Upper lobe of left lung (tissue), 6 donors: Measurements from ENCODE around the gene TOP3B. TPM values are rescaled to one million over a fixed set of nuclear protein-coding genes. Genes with fewer than 3 reads are reported as not detected.

Experiments used
- ATAC-seq, 2 donors: fragments of 200-7000 bp; cut with Tn5 transposase; one replicate each; pipeline ENCODE4 v1.9.1; 2022; ENCODE audit warnings: mild to moderate bottlenecking in 2 of 2, moderate library complexity in 2 of 2; ENCODE audit not compliant: low FRiP score in 2 of 2
- DNase-seq, 2 donors: peaks; one replicate each; pipeline ENCODE4 v3.0.0-alpha.2; 2019 to 2020
- H3K27ac ChIP-seq, 4 donors: fragments of 200-600 bp; sonication (generic); one replicate each; pipeline ENCODE4 v1.5.1; 2016 to 2019
- H3K27me3 ChIP-seq, 4 donors: fragments of 200-600 bp; sonication (generic); one replicate each; pipeline ENCODE4 v1.5.1; 2017 to 2019
- H3K36me3 ChIP-seq, 4 donors: fragments of 200-600 bp; sonication (generic); one replicate each; pipeline ENCODE4 v1.5.1; 2016 to 2019
- H3K4me1 ChIP-seq, 4 donors: fragments of 200-600 bp; sonication (generic); one replicate each; pipeline ENCODE4 v1.5.1; 2018 to 2019
- H3K4me3 ChIP-seq, 4 donors: fragments of 200-600 bp; sonication (generic); one replicate each; pipeline ENCODE4 v1.5.1; 2017 to 2019; ENCODE audit warnings: mild to moderate bottlenecking in 2 of 4, moderate library complexity in 1 of 4
- H3K9me3 ChIP-seq, 4 donors: fragments of 200-600 bp; sonication (generic); one replicate each; pipeline ENCODE4 v1.5.1; 2018 to 2019
- CTCF ChIP-seq, 6 experiments: fragments of 450-650 bp in 4 of 6; fragments of 200-600 bp in 2 of 6; sonication (generic) in 2 of 6; IDR thresholded peaks; one replicate each; pipeline ENCODE4 v1.5.1; 2016 to 2019; ENCODE audit warnings: antibody characterized with exemption in 6 of 6
- EP300 ChIP-seq, 4 donors: sonication (generic); formaldehyde crosslinking; IDR thresholded peaks; one replicate each; pipeline ENCODE4 v1.5.1; 2017; ENCODE audit warnings: antibody characterized with exemption in 4 of 4, control low read depth in 2 of 4
- POLR2A ChIP-seq, 4 donors: fragments of 450-650 bp; IDR thresholded peaks; one replicate each; pipeline ENCODE4 v1.5.1; 2016 to 2017; ENCODE audit warnings: antibody characterized with exemption in 4 of 4, mild to moderate bottlenecking in 2 of 4
- POLR2AphosphoS5 ChIP-seq, 2 donors: sonication (generic); formaldehyde crosslinking; IDR thresholded peaks; one replicate each; pipeline ENCODE4 v1.5.1; 2017; ENCODE audit warnings: antibody characterized with exemption in 2 of 2
- WGBS, 2 donors: methylation state at CpG; one replicate each; pipeline ENCODE4 v1.1.5; 2017 to 2018; 5-methylcytosine and 5-hydroxymethylcytosine counted together
- total RNA-seq, 6 donors: library from RNA; depleted of rRNA in 4 of 6; stranded (reverse); fragments of >200 nt in 4 of 6; gene quantifications; one replicate each; pipeline versions ENCODE4 v1.1.0 to v1.2.1, GENCODE V29; 2016 to 2021
- donor health status: DM: no; HTN: no; CAD: no; lungs with moderate emphysema.
- donor health status: DM: no; HTN: yes; CAD: no; lungs with severe emphysema.

The TOP3B gene
- total RNA-seq, 6 donors from 2014 or later: 22.5 to 111 (median 34.0) TPM

GRCh38 chr22:22018825-22019658 lies 36.5 kb upstream of the TOP3B start:
- 89 to 96% methylated on average over 10 of the region's 10 CpGs for WGBS, 2 donors
- H3K4me1 ChIP-seq: no peaks in the 10 kb centered on the region
- no peak for ATAC-seq

GRCh38 chr22:22015631-22016030 lies 33.0 kb upstream of the TOP3B start:
- Histone ChIP-seq H3K27ac (no peak overlapping the region), H3K27me3 (no peaks in the 10 kb centered on the region), H3K9me3 (no peaks in the 10 kb centered on the region), H3K4me1 (no peaks in the 10 kb centered on the region), H3K36me3 (no peaks in the 10 kb centered on the region), H3K4me3 (no peak overlapping the region)
- ATAC-seq (no peak), DNase-seq (no peak)
- TF ChIP-seq POLR2A (IDR thresholded peaks at IDR 0.05): no peak
- WGBS, 2 donors: 88 to 89% methylated on average over 3 of the region's 3 CpGs

More at GRCh38 chr22:22018825-22019658, 36.5 kb upstream of the TOP3B start:
- no peaks in the 10 kb centered on the region for H3K9me3 ChIP-seq
- TF ChIP-seq POLR2AphosphoS5 (IDR thresholded peaks at IDR 0.05) (no peak), POLR2A (IDR thresholded peaks at IDR 0.05) (no peak), EP300 (IDR thresholded peaks at IDR 0.05) (no peak), CTCF (IDR thresholded peaks at IDR 0.05) (no peak)
- no peaks in the 10 kb centered on the region for H3K27me3 ChIP-seq
- H3K27ac ChIP-seq: no peak overlapping the region
- no peak for DNase-seq
- no peaks in the 10 kb centered on the region for H3K36me3 ChIP-seq
- H3K4me3 ChIP-seq: no peak overlapping the region

- Histone ChIP-seq H3K4me1 (no peaks in the 10 kb centered on the region), H3K9me3 (no peaks in the 10 kb centered on the region), H3K36me3 (no peaks in the 10 kb centered on the region), H3K27ac (no peak overlapping the region), H3K4me3 (no peak overlapping the region), H3K27me3 (no peaks in the 10 kb centered on the region)
- DNase-seq (no peak), ATAC-seq (no peak)
- TF ChIP-seq EP300 (IDR thresholded peaks at IDR 0.05): no peak
- TF ChIP-seq POLR2AphosphoS5 (IDR thresholded peaks at IDR 0.05): no peak
- TF ChIP-seq CTCF (IDR thresholded peaks at IDR 0.05): no peak
- TF ChIP-seq POLR2A (IDR thresholded peaks at IDR 0.05): no peak
- WGBS, 2 donors: 87 to 91% methylated on average over 9 of the region's 9 CpGs
These were observed 31.7 kb upstream of the TOP3B start for GRCh38 chr22:22014285-22014659.

- DNase-seq (no peak), ATAC-seq (no peak)
- Histone ChIP-seq H3K27ac (no peak overlapping the region), H3K4me3 (no peak overlapping the region), H3K4me1 (no peaks in the 10 kb centered on the region), H3K36me3 (no peaks in the 10 kb centered on the region), H3K9me3 (no peaks in the 10 kb centered on the region), H3K27me3 (no peaks in the 10 kb centered on the region)
- TF ChIP-seq EP300 (IDR thresholded peaks at IDR 0.05) (no peak), POLR2AphosphoS5 (IDR thresholded peaks at IDR 0.05) (no peak), CTCF (IDR thresholded peaks at IDR 0.05) (no peak), POLR2A (IDR thresholded peaks at IDR 0.05) (no peak)
- 88 to 96% methylated on average over 7 of the region's 7 CpGs for WGBS, 2 donors
These were observed 31.1 kb upstream of the TOP3B start for GRCh38 chr22:22013559-22014284.

- Histone ChIP-seq H3K27me3 (no peaks in the 10 kb centered on the region), H3K27ac (no peak overlapping the region), H3K36me3 (no peaks in the 10 kb centered on the region), H3K4me3 (no peak overlapping the region), H3K9me3 (no peaks in the 10 kb centered on the region), H3K4me1 (no peaks in the 10 kb centered on the region)
- no peak for TF ChIP-seq EP300 (IDR thresholded peaks at IDR 0.05)
- TF ChIP-seq POLR2A (IDR thresholded peaks at IDR 0.05): no peak
- TF ChIP-seq POLR2AphosphoS5 (IDR thresholded peaks at IDR 0.05): no peak
- TF ChIP-seq CTCF (IDR thresholded peaks at IDR 0.05): no peak
- DNase-seq (no peak), ATAC-seq (no peak)
- WGBS, 2 donors: 67 to 72% methylated on average over 1 of the region's 1 CpG
These were observed 29.4 kb upstream of the TOP3B start for GRCh38 chr22:22011964-22012363.
